GM21381 (cell line): ENCODE data around the gene ITGA3.

ENCODE experiments used
- ATAC-seq: cut with Tn5 transposase; IDR thresholded peaks from one replicate; pipeline ENCODE4 v1.9.1; 2021; ENCODE audit warnings: mild to moderate bottlenecking, moderate library complexity; ENCODE audit not compliant: unreplicated experiment

ITGA3 gene

GRCh38 chr17:50123649-50124349, 67.9 kb downstream of the ITGA3 start:
- ATAC-seq: no peak

- no peak for ATAC-seq
Measured at GRCh38 chr17:50125420-50125997, 69.6 kb downstream of the ITGA3 start.

GRCh38 chr17:50127697-50128361, 71.9 kb downstream of the ITGA3 start:
- ATAC-seq: no peak

- no peak for ATAC-seq
Measured at GRCh38 chr17:50128441-50129352, 72.8 kb downstream of the ITGA3 start.

GRCh38 chr17:50129353-50129727, 73.4 kb downstream of the ITGA3 start:
- no peak for ATAC-seq

- no peak for ATAC-seq
Measured at GRCh38 chr17:50129728-50130558, 74.0 kb downstream of the ITGA3 start, which contains the start of gene SAMD14. SAMD14 (minus strand) TSS chr17:50130160; CDS start chr17:50124959, 5,201 bp downstream.

- ATAC-seq: no peak
Measured at GRCh38 chr17:50130559-50131305, 74.8 kb downstream of the ITGA3 start.

GRCh38 chr17:50132104-50132794, 76.3 kb downstream of the ITGA3 start:
- no peak for ATAC-seq

- no peak for ATAC-seq
Measured at GRCh38 chr17:50133028-50133768, 77.3 kb downstream of the ITGA3 start.

- no peak for ATAC-seq
Measured at GRCh38 chr17:50133769-50134099, 77.8 kb downstream of the ITGA3 start.

- ATAC-seq: no peak
Measured at GRCh38 chr17:50134206-50135110, 78.5 kb downstream of the ITGA3 start.

- ATAC-seq: no peak
Measured at GRCh38 chr17:50135316-50136095, 79.6 kb downstream of the ITGA3 start.

- ATAC-seq: no peak
Measured at GRCh38 chr17:50136096-50136687, 80.3 kb downstream of the ITGA3 start.

- no peak for ATAC-seq
Measured at GRCh38 chr17:50137042-50137441, 81.1 kb downstream of the ITGA3 start.

- no peak for ATAC-seq
Measured at GRCh38 chr17:50139185-50139783, 83.4 kb downstream of the ITGA3 start.
